HG03342 (cell line): Measurements from ENCODE around the gene ARAP3.

Experiments used
- ATAC-seq: cut with Tn5 transposase; IDR thresholded peaks from one replicate; pipeline ENCODE4 v1.9.1; 2021; ENCODE audit warnings: mild to moderate bottlenecking, moderate library complexity; ENCODE audit not compliant: unreplicated experiment

Gene ARAP3

GRCh38 chr5:141704782-141705297 is 22.8 kb upstream of the ARAP3 start:
- no peak for ATAC-seq

GRCh38 chr5:141703133-141703561 is 21.1 kb upstream of the ARAP3 start:
- no peak for ATAC-seq

GRCh38 chr5:141701360-141702119 is 19.5 kb upstream of the ARAP3 start:
- ATAC-seq, result no peak

GRCh38 chr5:141697586-141697985 is 15.6 kb upstream of the ARAP3 start:
- ATAC-seq, result no peak

GRCh38 chr5:141696431-141696830 is 14.4 kb upstream of the ARAP3 start:
- ATAC-seq, result no peak

GRCh38 chr5:141695627-141696215 is 13.7 kb upstream of the ARAP3 start:
- no peak for ATAC-seq

- ATAC-seq, result no peak
Measured at GRCh38 chr5:141694479-141694878, 12.4 kb upstream of the ARAP3 start.

GRCh38 chr5:141692919-141693725 is 11.1 kb upstream of the ARAP3 start:
- ATAC-seq, result no peak

GRCh38 chr5:141692533-141692888 is 10.5 kb upstream of the ARAP3 start:
- ATAC-seq, result no peak

- ATAC-seq, result peak; percentile 94
Measured at GRCh38 chr5:141691867-141692532, 10.0 kb upstream of the ARAP3 start.

- ATAC-seq, result no peak
Measured at GRCh38 chr5:141691286-141691866, 9.3 kb upstream of the ARAP3 start.

- ATAC-seq, result no peak
Measured at GRCh38 chr5:141686648-141687416, 4.8 kb upstream of the ARAP3 start.

- ATAC-seq, result no peak
Measured at GRCh38 chr5:141685591-141685990, 3.6 kb upstream of the ARAP3 start.

- no peak for ATAC-seq
Measured at GRCh38 chr5:141683596-141684141, 1.6 kb upstream of the ARAP3 start.

GRCh38 chr5:141681295-141681694 is 735 bp downstream of the ARAP3 start:
- ATAC-seq, result no peak

GRCh38 chr5:141680751-141681201 is 1.3 kb downstream of the ARAP3 start:
- no peak for ATAC-seq

- ATAC-seq, result no peak
Measured at GRCh38 chr5:141680178-141680577, 1.9 kb downstream of the ARAP3 start.

- no peak for ATAC-seq
Measured at GRCh38 chr5:141677415-141677814, 4.6 kb downstream of the ARAP3 start.

GRCh38 chr5:141675672-141676071 is 6.4 kb downstream of the ARAP3 start:
- ATAC-seq, result no peak

GRCh38 chr5:141674747-141675146 is 7.3 kb downstream of the ARAP3 start:
- no peak for ATAC-seq
